HEK293 (cell line): Measurements from ENCODE around the gene RASAL2.

ENCODE experiments used
- CTCF ChIP-seq: fragments of 450-650 bp; formaldehyde crosslinking; IDR thresholded peaks from 2 replicates; pipeline ENCODE4 v1.5.1; 2016; ENCODE audit warnings: missing biosample characterization, missing genetic modification characterization
- ELK4 ChIP-seq: IDR thresholded peaks from 2 replicates; pipeline ENCODE4 v1.6.1; 2011; ENCODE audit warnings: mild to moderate bottlenecking, low read depth, low read length, borderline replicate concordance
- SCRT2 ChIP-seq: fragments of 450-650 bp; formaldehyde crosslinking; IDR thresholded peaks from 2 replicates; pipeline ENCODE4 v1.5.1; 2016; ENCODE audit warnings: missing biosample characterization, missing genetic modification characterization
- YY1 ChIP-seq: fragments of 450-650 bp; formaldehyde crosslinking; IDR thresholded peaks from 2 replicates; pipeline ENCODE4 v1.5.1; 2018; ENCODE audit warnings: missing biosample characterization, missing genetic modification characterization
- ZFP37 ChIP-seq: fragments of 450-650 bp; formaldehyde crosslinking; IDR thresholded peaks from 2 replicates; pipeline ENCODE4 v1.5.1; 2016; ENCODE audit warnings: missing biosample characterization, missing genetic modification characterization
- ZNF175 ChIP-seq: fragments of 450-650 bp; formaldehyde crosslinking; IDR thresholded peaks from 2 replicates; pipeline ENCODE4 v1.5.1; 2016; ENCODE audit warnings: missing biosample characterization, missing genetic modification characterization
- ZNF558 ChIP-seq: fragments of 450-650 bp; formaldehyde crosslinking; IDR thresholded peaks from 2 replicates; pipeline ENCODE4 v1.5.1; 2016; ENCODE audit warnings: missing biosample characterization, missing genetic modification characterization
- ZSCAN30 ChIP-seq: fragments of 450-650 bp; IDR thresholded peaks from 2 replicates; pipeline ENCODE4 v1.5.1; 2018; ENCODE audit warnings: missing biosample characterization, mild to moderate bottlenecking, missing genetic modification characterization, moderate library complexity

GRCh38 chr1:178307264-178307663 is 213.4 kb downstream of the RASAL2 start:
- no peak for TF ChIP-seq CTCF (tag by site-specific recombination)
- no peak for TF ChIP-seq YY1 (tag by site-specific recombination)
- TF ChIP-seq SCRT2 (tag by site-specific recombination): no peak
- no peak for TF ChIP-seq ZFP37 (tag by site-specific recombination)
- TF ChIP-seq ZNF175: no peak
- TF ChIP-seq ZNF558 (tag by site-specific recombination): no peak
- TF ChIP-seq ZSCAN30 (tag by site-specific recombination): no peak
- TF ChIP-seq ELK4: no peak
